ENCODE data around the gene SLC6A4. TPM values are rescaled to one million over a fixed set of nuclear protein-coding genes. Genes with fewer than 3 reads are reported as not detected.

SLC6A4 gene
- total and polyA plus RNA-seq, 10 of the 15 experiments (the other 5 are each of a cell fraction or from before 2014, with no cell fraction given) = 5.3 to 20.6 (median 10.1) TPM

DNA sequence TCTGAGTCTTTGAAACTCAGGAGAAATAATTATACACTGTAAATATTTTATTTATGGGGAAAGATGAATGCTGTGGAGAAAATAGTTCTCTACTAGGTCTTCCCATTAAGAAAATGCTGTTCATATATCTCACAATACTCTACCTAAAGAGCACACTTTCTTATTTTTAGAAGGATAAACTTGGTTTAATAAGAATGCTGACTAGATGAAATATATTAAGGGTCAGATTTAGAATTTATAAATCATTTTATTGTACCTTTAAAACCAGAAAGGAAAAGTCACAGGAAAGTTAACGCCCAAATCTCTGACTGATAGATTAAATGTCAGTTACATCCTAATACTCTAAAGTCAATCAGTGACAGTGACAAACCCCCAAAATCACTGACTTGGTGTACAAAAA, 48.7 kb downstream of the SLC6A4 start (continued):
- TF ChIP-seq ZBTB40 (IDR thresholded peaks at IDR 0.05; ENCODE audit: borderline replicate concordance) (no peak), MEF2B (IDR thresholded peaks at IDR 0.05; ENCODE audit: partially characterized antibody, poor library complexity, severe bottlenecking) (no peak), SP1 (IDR thresholded peaks at IDR 0.05; ENCODE audit: low read depth, low read length) (no peak), TCF7 (IDR thresholded peaks at IDR 0.05; ENCODE audit: borderline replicate concordance) (no peak), YY1 (IDR thresholded peaks at IDR 0.05; ENCODE audit: low read depth, low read length) (no peak), YBX1 (IDR thresholded peaks at IDR 0.05) (no peak), CREB1 (IDR thresholded peaks at IDR 0.05; ENCODE audit: low read depth) (no peak)

DNA sequence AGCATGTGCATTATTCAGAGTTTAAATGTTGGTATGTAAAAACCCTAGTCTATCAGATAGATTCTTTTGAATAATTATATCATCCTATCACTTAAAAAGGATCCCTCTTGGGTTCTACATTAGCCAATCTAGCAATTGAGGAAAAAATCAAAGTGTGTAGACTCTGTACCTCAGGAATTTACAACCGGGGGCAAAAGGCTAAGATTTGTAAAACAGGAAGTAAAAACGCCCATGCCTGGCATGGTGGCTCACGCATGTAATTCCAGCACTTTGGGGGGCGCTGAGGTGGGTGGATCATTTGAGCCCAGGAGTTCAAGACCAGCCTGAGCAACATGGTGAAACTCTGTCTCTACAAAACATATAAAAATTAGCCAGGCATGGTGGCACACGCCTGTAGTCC, 58.6 kb downstream of the SLC6A4 start:
- BruUV-seq (replicated peaks) = no TSS peak
- ChIA-PET CTCF (interaction anchor here (0.9 kb wide), 1 partner anchor 65 kb away, joined by 3 read pairs; no protein-coding TSS in a partner anchor), RAD21 (ENCODE audit: unreplicated experiment) (no interaction called here), POLR2A (no interaction called here), SMC1A (ENCODE audit: uncharacterized antibody, unreplicated experiment) (no interaction called here)
- no peak overlapping the region for H3K4me2 ChIP-seq (ENCODE audit: control insufficient read depth, insufficient read depth)
- WGBS (ENCODE audit: insufficient coverage, insufficient replicate concordance, low lambda C conversion rate, missing lambda C conversion rate) = 80% methylated on average over 5 of the region's 5 CpGs
- H3K36me3 ChIP-seq (ENCODE audit: control insufficient read depth in 2 of 2, insufficient read depth in 2 of 2, low read length in 1 of 2) = peaks cover 3 to 23% of the 10 kb centered on the region in 2 experiments; a peak in 3 of 4 replicates
- H3K4me3 ChIP-seq = no peak overlapping the region
- ATAC-seq = no peak
- in situ Hi-C loops (cut with MboI) (no loop called here), intact Hi-C loops (cut with micrococcal nuclease; ENCODE audit: unreplicated experiment) (loop anchor here (10.0 kb wide), 1 partner anchor 428 kb away; no protein-coding TSS in a partner anchor)
- no peaks in the 10 kb centered on the region; the same call in 1 of the 2 replicates for H4K20me1 ChIP-seq (ENCODE audit: control insufficient read depth, insufficient read depth)
- H3K9ac ChIP-seq (ENCODE audit: control insufficient read depth, insufficient read depth, low read length) = no peak overlapping the region
- no peak for DNase-seq (ENCODE audit: low read depth, low spot score)
- no peak overlapping the region for H2AFZ ChIP-seq (ENCODE audit: control insufficient read depth, low read depth, low read length)
- H3K27ac ChIP-seq (ENCODE audit: control insufficient read depth, insufficient read depth) = no peak overlapping the region
- H3K27me3 ChIP-seq (replicated peaks in 1 of 2; ENCODE audit: control insufficient read depth in 2 of 2, insufficient read depth in 2 of 2, low read length in 1 of 2) = no peaks in the 10 kb centered on the region
- H3K79me2 ChIP-seq (ENCODE audit: control insufficient read depth, insufficient read depth, low read length) = peaks cover 2% of the 10 kb centered on the region
- peaks cover 14% of the 10 kb centered on the region; the same call in 1 of the 2 replicates for H3K4me1 ChIP-seq (ENCODE audit: control insufficient read depth, insufficient read depth, low read length)
- FAIRE-seq = no peak
- no peaks in the 10 kb centered on the region for H3K9me3 ChIP-seq (replicated peaks; ENCODE audit: control insufficient read depth, insufficient read depth, low read length)
- TF ChIP-seq, protein P1, sequence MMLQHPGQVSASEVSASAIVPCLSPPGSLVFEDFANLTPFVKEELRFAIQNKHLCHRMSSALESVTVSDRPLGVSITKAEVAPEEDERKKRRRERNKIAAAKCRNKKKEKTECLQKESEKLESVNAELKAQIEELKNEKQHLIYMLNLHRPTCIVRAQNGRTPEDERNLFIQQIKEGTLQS (IDR thresholded peaks at IDR 0.05; ENCODE audit: borderline replicate concordance, extremely low read depth, low read depth, low read length) = no peak
- TF ChIP-seq SRF (IDR thresholded peaks at IDR 0.05; ENCODE audit: low read depth in 2 of 2, low read length in 2 of 2) = no peak
- TF ChIP-seq, protein P2, sequence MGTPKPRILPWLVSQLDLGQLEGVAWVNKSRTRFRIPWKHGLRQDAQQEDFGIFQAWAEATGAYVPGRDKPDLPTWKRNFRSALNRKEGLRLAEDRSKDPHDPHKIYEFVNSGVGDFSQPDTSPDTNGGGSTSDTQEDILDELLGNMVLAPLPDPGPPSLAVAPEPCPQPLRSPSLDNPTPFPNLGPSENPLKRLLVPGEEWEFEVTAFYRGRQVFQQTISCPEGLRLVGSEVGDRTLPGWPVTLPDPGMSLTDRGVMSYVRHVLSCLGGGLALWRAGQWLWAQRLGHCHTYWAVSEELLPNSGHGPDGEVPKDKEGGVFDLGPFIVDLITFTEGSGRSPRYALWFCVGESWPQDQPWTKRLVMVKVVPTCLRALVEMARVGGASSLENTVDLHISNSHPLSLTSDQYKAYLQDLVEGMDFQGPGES (IDR thresholded peaks at IDR 0.05) = no peak
- TF ChIP-seq NRF1 (conservative IDR thresholded peaks at IDR 0.05; ENCODE audit: low read depth, low read length) = no peak
- TF ChIP-seq CEBPB (IDR thresholded peaks at IDR 0.05; ENCODE audit: borderline replicate concordance in 1 of 2, low read depth in 2 of 2, low read length in 2 of 2) = no peak
- TF ChIP-seq FOS (IDR thresholded peaks at IDR 0.05; ENCODE audit: borderline replicate concordance, extremely low read depth, insufficient read length) = no peak
- TF ChIP-seq IKZF1 (conservative IDR thresholded peaks at IDR 0.05) = no peak
- no peak for TF ChIP-seq DPF2 (IDR thresholded peaks at IDR 0.05)
- TF ChIP-seq EED (IDR thresholded peaks at IDR 0.05; ENCODE audit: low read depth) = no peak
